ENCODE data around the gene IFI35.

GRCh38 chr17:42997390-42997983 lies 9.1 kb upstream of the IFI35 start:
- TF ChIP-seq EZH2 (IDR thresholded peaks at IDR 0.05; ENCODE audit: insufficient read depth, poor library complexity, severe bottlenecking) = no peak
- no peak for TF ChIP-seq EZH2phosphoT487 (IDR thresholded peaks at IDR 0.05; ENCODE audit: insufficient read depth, low read depth)
